Measurements from ENCODE around the gene MAPKAPK3. TPM values are rescaled to one million over a fixed set of nuclear protein-coding genes. Genes with fewer than 3 reads are reported as not detected.

MAPKAPK3 gene
- total and polyA plus RNA-seq, 2 of the 8 experiments (the other 6 are each of a cell fraction or from before 2014, with no cell fraction given), result 65.4 to 99.8 TPM

GRCh38 chr3:50616770-50617095 lies 218 bp upstream of the MAPKAPK3 start (continued):
- TF ChIP-seq RNF2 (IDR thresholded peaks at IDR 0.05; ENCODE audit: borderline replicate concordance, low read depth, low read length, missing control alignments, poor library complexity, severe bottlenecking), result no peak
- no peak for TF ChIP-seq KDM4A (IDR thresholded peaks at IDR 0.05; ENCODE audit: low read depth, low read length, severe bottlenecking)
